Measurements from ENCODE around the gene ATAD3B.

ATAD3B gene

DNA sequence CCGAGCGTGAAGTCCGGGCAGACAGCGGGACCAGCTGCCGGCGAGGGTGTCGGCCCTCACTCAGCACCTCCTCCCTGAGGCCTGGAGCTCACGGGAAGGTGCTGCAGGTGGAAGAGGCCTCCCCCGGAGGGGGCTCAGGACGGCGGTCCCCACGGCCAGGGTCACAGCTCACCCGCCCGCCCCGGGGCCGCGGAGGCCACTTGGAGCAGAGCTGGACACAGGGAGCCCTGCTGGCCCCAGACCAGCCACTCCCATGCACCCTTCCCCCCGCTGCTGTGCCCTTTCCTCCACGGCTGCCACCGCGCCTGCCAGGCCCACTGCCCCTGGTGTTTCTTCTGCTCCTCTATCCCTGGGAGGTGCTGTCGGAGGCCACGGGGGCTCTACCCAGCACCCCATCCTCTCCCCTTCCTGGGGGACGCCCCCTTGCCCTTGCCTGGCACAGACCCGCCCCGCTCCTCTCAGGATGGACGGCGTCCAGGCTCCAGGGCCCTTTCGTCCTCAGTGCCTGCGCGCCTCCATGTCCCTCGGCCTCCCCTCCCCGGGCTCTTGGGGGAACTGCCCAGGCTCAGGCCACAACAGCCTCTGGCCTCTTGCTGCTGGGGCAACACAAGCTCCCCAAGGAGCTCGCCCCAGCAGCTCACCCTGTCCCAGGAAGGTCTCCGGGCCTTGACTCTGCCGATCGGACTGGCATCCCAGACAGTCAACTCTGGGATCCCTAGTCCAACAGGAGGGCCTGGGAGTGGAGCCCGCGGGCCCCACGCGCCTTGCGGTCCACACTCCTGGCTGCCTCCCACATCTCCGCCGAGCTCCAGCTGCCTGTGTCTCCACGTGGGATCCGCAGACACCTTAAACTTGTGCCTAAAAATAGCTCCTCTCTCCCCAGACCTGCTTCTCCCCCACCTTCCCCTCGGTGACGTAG lies 64.7 kb downstream of the ATAD3B start:
- DNase-seq: no peak

DNA sequence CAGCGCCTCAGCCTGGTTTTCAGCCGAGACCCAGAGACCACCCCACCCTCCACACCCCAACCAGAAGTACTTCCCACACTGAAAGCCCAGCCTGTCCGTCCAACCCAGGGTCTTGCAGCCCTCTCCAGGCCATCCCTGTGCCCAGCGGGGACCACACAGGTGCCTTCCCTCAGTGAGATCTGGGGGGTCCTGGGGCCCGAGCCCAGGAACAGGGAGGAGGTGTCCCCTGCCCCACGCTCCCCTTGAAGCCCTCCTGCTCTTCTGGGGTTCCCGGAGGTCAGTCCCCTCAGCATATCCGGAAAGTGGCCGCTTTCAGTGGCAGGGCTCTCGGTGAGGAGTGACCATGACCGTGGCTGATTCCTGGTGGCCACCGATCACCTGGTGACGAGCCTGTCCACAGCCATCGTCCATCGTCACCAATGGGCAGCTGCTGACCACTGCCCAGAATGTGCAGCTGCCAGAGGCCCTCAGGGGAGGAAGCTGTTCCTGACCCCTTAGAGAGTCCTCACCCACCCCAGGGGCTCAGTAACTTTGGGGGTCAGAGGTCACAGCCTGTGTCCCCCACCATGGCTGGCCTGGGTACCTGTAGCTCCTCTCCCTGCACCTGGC lies 65.5 kb downstream of the ATAD3B start:
- no peak for DNase-seq

DNA sequence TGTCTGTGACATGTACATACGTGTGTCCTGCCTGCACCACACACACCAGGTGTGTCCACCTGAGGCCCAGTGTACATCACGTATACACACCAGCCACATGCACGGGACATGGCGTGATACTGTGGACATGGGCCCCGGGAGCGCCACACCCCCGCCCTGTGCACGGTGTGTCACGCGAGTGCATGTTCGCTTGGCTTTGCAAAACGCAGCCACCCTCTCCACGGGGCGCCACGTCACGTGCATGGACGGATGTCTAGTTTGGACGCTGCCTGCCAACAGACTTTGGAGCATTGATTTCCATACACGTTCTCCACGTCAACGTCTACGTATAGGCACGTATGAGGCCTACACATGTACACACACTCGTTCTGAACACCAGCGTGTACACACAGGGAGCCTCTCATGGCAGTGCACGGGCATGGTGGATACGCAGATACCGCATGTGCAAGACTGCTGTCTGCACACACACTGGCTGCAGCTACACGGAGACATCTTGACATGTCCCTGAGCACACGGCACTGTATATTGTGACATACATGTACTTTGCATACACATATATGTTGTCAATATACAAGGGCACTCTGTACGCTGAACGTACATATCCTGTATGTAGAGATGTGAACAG lies 66.2 kb downstream of the ATAD3B start:
- no peak for DNase-seq

DNA sequence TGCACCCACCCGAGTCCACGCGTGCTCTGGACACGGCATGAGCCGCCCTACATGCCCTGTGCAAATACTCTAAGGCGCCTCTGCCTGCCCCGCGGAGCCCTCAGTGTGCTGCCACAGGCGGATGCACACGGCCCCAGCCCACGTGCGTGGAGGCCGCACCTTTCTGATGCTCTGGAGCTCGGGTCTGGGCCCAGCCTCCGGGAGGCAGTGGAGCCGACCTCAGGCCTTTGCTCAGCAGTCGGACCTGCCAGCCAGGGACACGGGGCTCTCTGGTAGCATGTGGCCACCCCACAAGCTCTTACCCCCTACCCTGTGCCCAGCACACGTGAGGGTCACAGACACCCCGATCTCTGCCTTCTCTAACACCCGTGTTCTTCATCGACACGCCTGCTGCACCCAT lies 66.8 kb downstream of the ATAD3B start:
- DNase-seq: no peak

DNA sequence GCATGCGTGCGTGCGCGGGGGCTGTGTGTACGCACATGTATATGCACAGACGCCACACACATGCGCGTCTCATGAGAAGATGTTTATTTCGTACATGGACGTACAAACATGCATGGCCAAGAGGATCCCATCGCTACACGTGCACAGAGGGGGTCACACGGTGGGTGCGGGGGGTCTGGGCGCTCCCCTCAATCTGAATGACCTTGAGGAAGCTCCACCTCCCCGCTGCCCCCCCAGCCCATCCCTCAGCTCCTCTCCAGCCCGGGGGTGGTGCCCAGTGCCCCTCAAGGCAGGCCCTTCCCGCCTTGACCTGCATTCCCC lies 67.4 kb downstream of the ATAD3B start:
- no peak for DNase-seq

DNA sequence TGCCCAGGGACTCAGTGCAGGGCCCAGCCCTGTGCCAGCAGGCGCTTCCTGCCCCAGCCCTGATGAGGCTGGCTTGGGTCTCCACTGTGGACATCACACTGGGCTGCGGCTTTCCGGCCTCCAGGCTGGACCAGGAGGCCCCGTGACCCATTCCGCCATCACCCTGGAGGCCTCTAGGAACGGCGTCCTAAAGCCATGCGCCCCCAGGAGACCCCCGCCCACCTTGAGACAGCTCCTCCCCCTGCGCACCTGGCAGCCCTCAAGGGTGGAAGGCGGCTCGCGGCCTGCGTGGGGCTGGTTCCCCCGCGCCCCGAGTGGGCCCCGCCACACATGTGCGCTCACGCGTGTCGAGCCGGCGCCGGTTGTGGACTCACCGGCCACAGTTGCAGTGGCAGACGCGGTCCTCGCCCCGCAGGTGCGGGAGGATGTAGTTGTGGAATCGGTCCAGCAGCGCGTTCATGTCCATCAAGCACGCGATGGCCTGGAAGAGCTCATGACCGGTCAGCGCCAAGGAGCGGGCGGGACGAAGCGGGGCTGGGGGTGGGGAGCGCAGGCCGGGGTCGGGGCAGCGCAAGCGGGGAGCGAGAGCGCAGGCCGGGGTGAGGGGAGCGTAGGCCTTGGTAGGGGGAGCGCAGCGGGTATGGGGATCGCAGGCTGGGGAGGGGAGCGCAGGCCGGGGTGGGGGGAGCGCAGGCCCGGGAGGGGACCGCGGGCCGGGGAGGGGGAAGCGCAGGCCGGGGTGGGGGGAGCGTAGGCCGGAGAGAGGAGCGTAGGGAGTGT lies 67.9 kb downstream of the ATAD3B start:
- no peak for DNase-seq

DNA sequence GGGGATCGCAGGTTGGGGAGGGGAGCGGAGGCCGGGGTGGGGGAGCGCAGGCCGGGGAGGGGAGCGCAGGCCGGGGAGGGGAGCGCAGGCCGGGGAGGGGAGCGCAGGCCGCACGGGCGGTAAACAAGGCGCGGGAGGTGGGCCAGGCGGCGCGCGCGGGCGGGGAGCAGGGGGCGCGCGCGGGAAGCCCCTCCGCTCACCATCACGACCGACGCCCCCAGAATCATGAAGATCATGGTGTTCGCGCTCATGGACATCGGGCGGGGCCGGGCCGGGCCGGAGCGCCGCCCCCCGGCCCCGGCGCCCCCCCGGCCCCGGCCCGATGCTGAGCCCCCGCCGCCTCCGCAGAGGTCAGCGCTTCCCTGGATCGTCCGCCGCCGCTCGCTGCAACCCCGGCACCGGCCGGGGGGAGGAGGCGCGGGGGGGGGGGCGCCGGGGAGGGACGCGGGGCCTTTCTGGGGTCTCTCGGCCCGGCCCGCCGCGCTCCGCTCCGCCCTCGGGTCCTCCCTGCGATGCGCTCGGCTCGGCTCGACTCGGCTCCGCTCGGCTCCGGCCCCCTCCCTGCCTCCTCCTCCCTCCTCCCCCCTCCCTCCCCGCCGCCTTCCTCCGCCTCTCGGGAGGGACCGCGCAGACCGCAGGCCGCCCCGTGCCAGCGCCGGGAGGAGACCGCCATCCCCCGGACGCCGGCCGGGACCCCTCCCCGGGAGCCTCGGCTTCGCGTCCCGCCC lies 68.7 kb downstream of the ATAD3B start, which contains the start of gene TMEM240:
TSS of gene TMEM240 (minus strand) at position 535 of the 728 bp plus-strand sequence. CDS start at position 257, 278 bp downstream.
- DNase-seq: peak; percentile 21 to 30

DNA sequence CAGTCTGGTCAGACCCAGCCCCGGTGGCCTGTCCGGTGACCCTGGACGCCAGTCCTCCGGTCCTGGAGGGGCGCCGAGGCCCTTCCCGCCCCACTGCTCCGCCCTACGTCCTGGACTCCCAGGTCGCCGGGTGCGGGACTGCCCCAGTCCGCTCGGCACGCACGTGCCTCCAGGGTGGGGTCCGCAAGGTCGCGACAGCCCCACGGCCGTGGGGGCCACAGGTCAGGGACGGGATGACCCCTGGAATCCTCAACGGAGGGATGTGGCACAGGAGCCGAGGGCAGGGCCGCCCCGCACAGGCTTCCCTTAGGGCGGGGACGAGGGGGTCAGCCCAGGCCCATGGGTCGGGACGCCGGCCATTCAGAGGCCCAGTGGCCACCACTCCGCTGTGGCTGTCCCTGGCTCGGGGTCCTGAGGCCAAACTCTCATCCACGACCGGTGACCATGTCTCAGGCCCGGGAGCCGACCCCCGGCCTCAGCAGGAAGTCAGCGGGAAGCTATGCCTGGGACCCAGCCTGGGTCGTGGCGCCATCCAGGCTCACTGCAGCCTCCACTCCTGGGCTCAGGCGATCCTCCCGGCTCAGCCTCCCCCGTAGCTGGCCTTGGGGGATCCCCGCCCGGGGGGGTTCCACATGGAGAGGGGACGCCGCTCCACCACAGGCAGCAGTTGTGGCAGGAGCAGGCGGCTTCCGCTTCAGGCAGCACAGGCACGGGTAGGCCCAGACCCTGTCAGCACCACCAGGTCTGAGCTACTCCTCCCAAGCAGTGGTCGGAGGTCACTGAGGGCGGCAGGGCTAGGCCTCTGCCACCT lies 69.5 kb downstream of the ATAD3B start:
- no peak for DNase-seq

DNA sequence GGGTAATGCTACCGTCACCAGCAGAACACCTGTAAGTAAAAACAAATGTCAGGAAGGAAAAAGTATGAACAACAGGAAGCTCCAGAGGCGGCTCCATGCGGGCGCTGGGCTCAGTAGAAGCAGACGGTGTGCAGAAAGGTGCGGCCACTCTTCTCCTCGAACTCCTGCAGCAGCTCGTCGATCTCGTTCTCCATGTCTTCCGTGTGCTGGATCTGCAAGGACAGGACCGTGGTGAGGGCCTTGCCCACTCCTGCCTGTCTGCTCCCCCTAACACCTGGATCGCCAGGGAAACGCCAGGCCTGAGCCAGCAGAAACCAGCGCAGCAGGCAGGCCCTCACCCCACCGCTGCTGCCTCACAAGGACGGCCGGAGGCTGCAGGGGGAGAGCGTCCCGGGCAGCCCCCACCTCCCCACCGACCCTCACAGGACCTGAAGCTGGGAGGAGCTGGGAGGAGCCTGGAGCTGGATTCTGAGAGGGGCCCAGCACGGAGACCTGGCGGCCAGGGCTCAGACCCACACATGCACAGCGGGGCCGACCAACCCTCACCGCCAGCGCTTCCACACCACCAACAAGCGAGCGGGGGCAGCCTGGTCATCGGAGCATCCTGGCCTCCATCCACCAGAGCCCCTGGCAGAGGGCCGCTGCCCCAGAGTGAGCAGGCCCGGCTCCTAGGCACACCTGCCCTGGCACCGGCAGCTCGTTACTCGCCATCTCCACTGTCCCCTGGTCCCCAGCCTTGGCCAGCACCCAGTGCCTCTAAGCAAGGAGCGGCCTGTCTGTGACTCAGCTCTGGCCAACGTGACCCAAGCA lies 70.6 kb downstream of the ATAD3B start:
- DNase-seq: no peak

DNA sequence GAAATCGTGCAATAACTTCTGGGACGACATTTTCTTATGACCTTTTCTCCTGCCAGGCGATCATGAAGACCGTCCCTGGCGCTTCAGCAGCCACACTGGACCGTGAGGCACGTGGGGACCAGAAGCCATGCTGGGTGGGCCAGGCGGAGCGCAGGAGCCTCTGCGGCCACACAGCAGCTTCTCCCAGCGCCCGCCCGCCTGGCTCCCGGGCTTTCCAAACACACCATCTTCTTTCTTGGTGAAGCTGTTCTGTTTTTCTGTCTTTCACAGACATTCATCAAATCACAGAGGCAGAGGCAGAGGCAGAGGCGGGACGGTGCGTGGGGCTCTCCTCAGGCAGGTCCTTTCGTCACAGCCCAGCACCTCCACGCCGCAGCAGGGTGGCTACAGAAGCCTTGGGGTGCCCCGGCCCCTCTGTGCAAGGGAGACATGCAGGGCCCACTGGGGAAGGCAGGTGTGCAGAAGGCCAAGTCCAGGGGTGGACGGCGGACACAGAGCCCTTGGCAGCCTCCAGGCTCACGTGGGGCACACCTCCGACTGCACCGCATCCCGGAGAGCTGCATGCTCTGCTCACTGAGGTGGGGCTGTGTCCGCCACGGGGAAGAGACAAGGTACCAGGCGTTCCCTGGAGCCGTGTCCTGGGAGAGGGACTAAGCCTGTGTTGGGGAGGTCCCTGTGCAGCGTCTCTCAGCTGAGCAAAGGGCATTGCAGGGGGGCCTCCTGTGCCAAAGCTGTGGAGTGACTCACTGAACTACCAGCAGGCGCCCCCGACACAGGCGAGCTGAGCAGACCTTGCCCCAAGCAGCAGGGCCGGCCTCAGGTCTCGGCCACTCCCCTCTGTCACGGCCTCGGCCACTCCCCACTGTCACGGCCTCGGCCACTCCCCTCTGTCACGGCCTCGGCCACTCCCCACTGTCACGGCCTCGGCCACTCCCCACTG lies 71.5 kb downstream of the ATAD3B start:
- DNase-seq: no peak

DNA sequence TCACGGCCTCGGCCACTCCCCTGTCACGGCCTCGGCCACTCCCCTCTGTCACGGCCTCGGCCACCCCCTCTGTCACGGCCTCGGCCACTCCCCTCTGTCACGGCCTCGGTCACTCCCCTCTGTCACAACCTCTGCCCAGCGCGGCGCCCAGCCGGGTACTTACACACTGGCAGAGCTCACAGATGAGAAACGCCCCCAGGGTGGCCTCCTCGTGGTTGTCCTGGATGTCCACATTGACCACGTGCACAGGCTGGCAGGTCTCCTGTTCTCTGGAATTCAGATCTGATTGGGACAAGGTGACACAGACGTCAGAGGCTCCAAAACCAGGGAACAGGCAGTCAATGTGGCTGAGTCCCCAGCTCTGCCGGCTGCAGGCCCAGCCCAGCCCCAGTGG lies 72.1 kb downstream of the ATAD3B start:
- DNase-seq: no peak

DNA sequence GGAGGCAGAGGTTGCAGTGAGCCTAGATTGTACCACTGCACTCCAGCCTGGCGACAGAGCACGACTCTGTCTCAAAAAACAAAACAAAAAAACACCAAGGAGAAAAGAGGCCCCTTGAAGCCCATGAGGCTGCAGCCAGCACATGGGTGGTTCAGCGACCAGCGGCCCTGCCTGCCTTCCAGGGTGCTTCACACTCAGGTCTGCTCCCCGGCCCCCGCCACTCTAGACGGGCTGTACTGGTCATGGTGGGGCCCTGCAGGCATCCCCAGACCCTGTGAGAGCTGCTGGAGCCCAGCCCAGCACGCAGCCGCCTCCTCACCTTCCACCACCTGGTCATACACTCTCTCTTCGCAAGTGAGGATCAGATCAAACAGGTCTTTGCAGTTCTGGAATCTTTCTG lies 73.0 kb downstream of the ATAD3B start:
- no peak for DNase-seq

All from NCI-H2081 (cell line).